Measurements from ENCODE around the gene PHACTR2.
"Not testable (repeated sequence)": the region's sequence is repeated elsewhere in the genome, so short reads cannot be mapped to it uniquely, and the experiment has no call there.

Gene PHACTR2

DNA sequence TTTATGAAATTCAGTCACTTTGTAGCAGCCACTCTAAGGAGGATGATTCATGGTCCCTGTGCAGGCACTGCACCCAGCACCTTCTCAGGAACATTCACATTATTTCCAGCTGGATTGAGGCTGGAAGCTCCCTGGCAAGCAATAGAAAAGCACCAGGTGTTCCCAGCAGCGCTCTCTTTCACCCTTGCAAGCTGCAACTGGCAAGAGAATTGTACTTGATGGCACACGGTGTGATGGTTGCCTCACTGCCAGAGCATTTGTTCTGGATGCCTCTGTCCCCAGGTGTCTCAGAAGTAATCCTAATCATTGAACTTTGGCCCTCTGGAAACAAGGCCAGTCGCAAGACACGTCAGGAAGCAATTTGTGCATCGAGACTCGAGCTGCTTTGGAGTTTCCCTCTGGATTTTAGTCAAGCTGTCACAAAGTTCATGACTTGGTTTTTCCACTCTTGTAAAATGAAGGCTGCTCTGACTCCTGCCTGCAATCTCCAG, 24.9 kb upstream of the PHACTR2 start:
- Histone ChIP-seq H3K4me1 (ENCODE audit: insufficient read depth, poor library complexity, severe bottlenecking) (no peaks in the 10 kb centered on the region), H3K36me3 (ENCODE audit: low read depth) (no peaks in the 10 kb centered on the region), H3K27me3 (ENCODE audit: insufficient read depth, poor library complexity, severe bottlenecking) (no peaks in the 10 kb centered on the region), H3K27ac (ENCODE audit: poor library complexity, severe bottlenecking) (no peak overlapping the region), H3K9me3 (ENCODE audit: severe bottlenecking) (no peaks in the 10 kb centered on the region), H3K4me3 (ENCODE audit: severe bottlenecking) (no peak overlapping the region)
- DNase-seq (ENCODE audit: low spot score) (no peak), ATAC-seq (ENCODE audit: low read depth) (no peak)
- TF ChIP-seq, protein P1, sequence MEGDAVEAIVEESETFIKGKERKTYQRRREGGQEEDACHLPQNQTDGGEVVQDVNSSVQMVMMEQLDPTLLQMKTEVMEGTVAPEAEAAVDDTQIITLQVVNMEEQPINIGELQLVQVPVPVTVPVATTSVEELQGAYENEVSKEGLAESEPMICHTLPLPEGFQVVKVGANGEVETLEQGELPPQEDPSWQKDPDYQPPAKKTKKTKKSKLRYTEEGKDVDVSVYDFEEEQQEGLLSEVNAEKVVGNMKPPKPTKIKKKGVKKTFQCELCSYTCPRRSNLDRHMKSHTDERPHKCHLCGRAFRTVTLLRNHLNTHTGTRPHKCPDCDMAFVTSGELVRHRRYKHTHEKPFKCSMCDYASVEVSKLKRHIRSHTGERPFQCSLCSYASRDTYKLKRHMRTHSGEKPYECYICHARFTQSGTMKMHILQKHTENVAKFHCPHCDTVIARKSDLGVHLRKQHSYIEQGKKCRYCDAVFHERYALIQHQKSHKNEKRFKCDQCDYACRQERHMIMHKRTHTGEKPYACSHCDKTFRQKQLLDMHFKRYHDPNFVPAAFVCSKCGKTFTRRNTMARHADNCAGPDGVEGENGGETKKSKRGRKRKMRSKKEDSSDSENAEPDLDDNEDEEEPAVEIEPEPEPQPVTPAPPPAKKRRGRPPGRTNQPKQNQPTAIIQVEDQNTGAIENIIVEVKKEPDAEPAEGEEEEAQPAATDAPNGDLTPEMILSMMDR (IDR thresholded peaks at IDR 0.05; ENCODE audit: poor library complexity, severe bottlenecking) = no peak

DNA sequence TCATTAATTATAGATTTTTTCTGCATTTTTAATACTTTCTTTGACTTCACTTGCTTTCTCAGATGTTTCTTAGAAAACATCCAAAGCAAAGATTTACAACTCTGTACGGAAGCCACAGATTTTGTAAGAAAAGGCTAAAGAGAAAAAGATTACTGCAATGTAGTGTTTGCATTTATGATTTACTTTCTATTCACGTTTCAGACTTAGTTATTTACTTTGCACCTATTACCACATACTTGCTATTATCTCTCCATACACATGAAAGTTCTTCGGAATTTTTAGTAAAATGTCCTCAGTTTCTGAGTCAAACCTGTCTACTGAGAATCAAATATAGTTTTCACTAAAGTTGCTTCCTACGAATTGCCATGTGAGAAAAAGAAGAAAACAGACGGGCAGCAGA, 22.2 kb upstream of the PHACTR2 start:
- H3K4me3 ChIP-seq (ENCODE audit: severe bottlenecking) = no peak overlapping the region
- H3K27ac ChIP-seq (ENCODE audit: poor library complexity, severe bottlenecking) = no peak overlapping the region
- H3K27me3 ChIP-seq (ENCODE audit: insufficient read depth, poor library complexity, severe bottlenecking) = no peaks in the 10 kb centered on the region
- ATAC-seq (ENCODE audit: low read depth) (no peak), DNase-seq (ENCODE audit: low spot score) (no peak)
- H3K4me1 ChIP-seq (ENCODE audit: insufficient read depth, poor library complexity, severe bottlenecking) = no peaks in the 10 kb centered on the region
- TF ChIP-seq, protein P1 (IDR thresholded peaks at IDR 0.05; ENCODE audit: poor library complexity, severe bottlenecking) = no peak
- peaks cover 9% of the 10 kb centered on the region for H3K9me3 ChIP-seq (ENCODE audit: severe bottlenecking)
- no peaks in the 10 kb centered on the region for H3K36me3 ChIP-seq (ENCODE audit: low read depth)

DNA sequence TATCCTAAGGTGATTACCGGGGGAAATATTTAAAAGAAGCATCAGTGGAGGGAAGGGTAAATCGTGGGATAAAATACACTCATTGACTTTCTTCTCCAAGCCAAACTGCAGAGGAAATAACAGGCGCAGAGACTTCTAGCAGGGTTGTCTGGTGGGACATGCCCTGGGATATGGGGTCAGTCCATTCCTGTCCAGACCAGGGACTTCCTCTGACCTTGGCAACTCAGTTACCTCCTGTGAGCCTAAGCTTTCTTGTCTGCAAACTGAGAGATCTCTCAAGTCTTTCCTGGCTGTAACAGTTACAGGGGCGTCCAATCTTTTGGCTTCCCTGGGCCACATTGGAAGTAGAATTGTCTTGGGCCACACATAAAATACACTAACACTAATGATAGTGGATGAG, 21.7 kb upstream of the PHACTR2 start:
- no peaks in the 10 kb centered on the region for H3K4me1 ChIP-seq (ENCODE audit: insufficient read depth, poor library complexity, severe bottlenecking)
- H3K27ac ChIP-seq (ENCODE audit: poor library complexity, severe bottlenecking) = no peak overlapping the region
- DNase-seq (ENCODE audit: low spot score) (no peak), ATAC-seq (ENCODE audit: low read depth) (no peak)
- TF ChIP-seq, protein P1 (IDR thresholded peaks at IDR 0.05; ENCODE audit: poor library complexity, severe bottlenecking) = no peak
- H3K36me3 ChIP-seq (ENCODE audit: low read depth) = no peaks in the 10 kb centered on the region
- peaks cover 9% of the 10 kb centered on the region for H3K9me3 ChIP-seq (ENCODE audit: severe bottlenecking)
- no peaks in the 10 kb centered on the region for H3K27me3 ChIP-seq (ENCODE audit: insufficient read depth, poor library complexity, severe bottlenecking)
- no peak overlapping the region for H3K4me3 ChIP-seq (ENCODE audit: severe bottlenecking)

DNA sequence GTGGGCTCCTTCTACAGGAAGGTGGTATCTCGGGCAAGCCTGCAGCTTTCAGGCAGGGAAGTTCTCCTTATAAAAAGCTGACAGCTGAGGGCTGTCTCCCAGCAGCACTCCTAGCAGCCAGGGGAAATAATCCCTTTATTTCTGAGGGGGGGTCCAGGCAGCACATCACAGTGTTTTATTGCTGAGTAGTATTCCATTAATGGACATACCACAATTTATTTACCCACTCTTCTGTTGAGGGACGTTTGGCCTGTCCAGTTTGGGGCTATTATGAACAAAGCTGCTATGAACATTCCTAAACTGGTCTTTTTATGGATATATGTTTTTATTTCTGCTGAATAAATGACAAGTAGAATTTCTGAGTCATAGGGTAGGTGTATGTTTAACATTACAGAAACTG, 20.0 kb upstream of the PHACTR2 start:
- Histone ChIP-seq H3K27me3 (ENCODE audit: insufficient read depth, poor library complexity, severe bottlenecking) (no peaks in the 10 kb centered on the region), H3K4me1 (ENCODE audit: insufficient read depth, poor library complexity, severe bottlenecking) (no peaks in the 10 kb centered on the region), H3K9me3 (ENCODE audit: severe bottlenecking) (peaks cover 9% of the 10 kb centered on the region), H3K36me3 (ENCODE audit: low read depth) (no peaks in the 10 kb centered on the region), H3K27ac (ENCODE audit: poor library complexity, severe bottlenecking) (no peak overlapping the region), H3K4me3 (ENCODE audit: severe bottlenecking) (no peak overlapping the region)
- no peak for DNase-seq (ENCODE audit: low spot score)
- TF ChIP-seq, protein P1 (IDR thresholded peaks at IDR 0.05; ENCODE audit: poor library complexity, severe bottlenecking) = no peak
- no peak for ATAC-seq (ENCODE audit: low read depth)

DNA sequence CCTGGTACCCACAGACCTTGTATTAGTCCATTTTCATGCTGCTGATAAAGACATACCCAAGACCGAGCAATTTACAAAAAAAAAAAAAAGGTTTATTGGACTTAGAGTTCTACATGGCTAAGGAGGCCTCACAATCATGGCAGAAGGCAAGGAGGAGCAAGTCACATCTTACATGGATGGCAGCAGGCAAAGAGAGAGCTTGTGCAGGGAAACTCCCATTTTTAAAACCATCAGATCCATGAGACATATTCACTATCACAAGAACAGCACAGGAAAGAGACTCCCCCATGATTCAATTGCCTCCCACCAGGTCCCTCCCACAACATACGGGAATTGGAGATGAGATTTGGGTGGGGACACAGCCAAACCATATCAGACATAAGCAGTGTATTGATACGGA, 17.6 kb upstream of the PHACTR2 start:
- H3K27me3 ChIP-seq (ENCODE audit: insufficient read depth, poor library complexity, severe bottlenecking); DNase-seq (ENCODE audit: low spot score); H3K27ac ChIP-seq (ENCODE audit: poor library complexity, severe bottlenecking); ATAC-seq (ENCODE audit: low read depth); H3K9me3 ChIP-seq (ENCODE audit: severe bottlenecking); H3K36me3 ChIP-seq (ENCODE audit: low read depth); H3K4me1 ChIP-seq (ENCODE audit: insufficient read depth, poor library complexity, severe bottlenecking); H3K4me3 ChIP-seq (ENCODE audit: severe bottlenecking): not testable (repeated sequence)
